ENCODE measurements around the gene CCDC177.

- no peak for TF ChIP-seq POLR2A (IDR thresholded peaks at IDR 0.05)
- no peak for TF ChIP-seq CTCF (IDR thresholded peaks at IDR 0.05)
These were observed 45.7 kb downstream of the CCDC177 start for GRCh38 chr14:69528930-69529329.

All from right lobe of liver (tissue), 4 donors.